ENCODE data around the gene AFAP1L1.

The AFAP1L1 gene

DNA sequence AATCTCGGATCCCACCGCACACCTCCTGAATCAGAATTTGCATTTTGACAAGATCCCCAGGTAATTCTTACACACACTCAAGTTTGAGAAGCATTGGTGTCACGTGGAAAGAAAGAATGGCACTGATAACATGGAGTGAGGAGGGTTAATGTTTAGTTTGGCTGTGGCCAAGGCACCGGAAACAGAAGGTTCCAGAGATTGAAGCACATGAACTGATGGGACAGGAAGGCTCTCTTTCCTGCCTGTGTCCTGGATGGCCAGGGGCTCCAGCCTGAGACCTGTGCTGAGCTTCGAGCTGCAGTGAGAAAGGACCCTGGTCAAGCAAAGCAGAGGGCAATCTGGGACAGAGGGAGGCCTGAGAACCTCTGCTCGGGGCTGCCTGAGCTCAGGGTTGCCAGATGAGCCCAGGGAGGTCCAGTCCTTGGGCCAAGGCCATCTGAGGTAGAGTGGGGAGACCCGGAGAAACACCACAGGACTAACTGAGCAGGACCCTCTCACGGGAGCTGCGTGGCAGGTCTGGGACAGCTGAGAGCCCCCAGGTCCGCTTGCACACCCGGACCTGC lies 27.3 kb downstream of the AFAP1L1 start:
- H3K4me1 ChIP-seq (ENCODE audit: control insufficient read depth, insufficient read depth, low read length) = no peaks in the 10 kb centered on the region
- no peak overlapping the region for H3K4me3 ChIP-seq (ENCODE audit: low read length)
- no peak overlapping the region for H3K9ac ChIP-seq (ENCODE audit: low read length)
- no peaks in the 10 kb centered on the region for H3K36me3 ChIP-seq (ENCODE audit: control insufficient read depth, insufficient read depth, low read length)
- H3K27ac ChIP-seq (ENCODE audit: low read depth, low read length) = no peak overlapping the region
- no peaks in the 10 kb centered on the region for H3K27me3 ChIP-seq (ENCODE audit: control insufficient read depth, insufficient read depth, low read length)

DNA sequence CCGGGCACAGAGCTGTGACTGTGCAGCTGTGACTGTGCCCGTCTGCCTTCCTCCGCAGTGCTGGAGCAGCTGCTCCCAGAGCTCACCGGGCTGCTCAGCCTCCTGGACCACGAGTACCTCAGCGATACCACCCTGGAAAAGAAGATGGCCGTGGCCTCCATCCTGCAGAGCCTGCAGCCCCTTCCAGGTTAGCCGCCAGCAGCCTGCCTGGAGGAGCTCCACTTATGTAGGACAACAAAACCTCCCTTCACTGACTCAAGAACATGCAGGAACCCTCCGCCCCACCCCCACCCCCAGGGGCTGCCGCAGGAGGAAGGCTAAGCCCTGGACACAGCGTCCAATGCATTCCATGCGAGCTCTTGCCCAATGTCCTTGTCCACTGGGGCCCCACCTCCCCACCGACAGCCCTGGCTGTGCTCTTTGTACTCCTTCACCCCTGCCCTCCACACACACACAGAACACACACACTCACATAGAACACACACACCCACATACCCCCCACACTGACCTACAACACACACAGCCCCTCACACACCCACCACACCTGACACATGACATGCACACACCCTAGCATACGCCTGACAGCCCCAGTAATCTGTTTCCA lies 27.9 kb downstream of the AFAP1L1 start:
- no peaks in the 10 kb centered on the region for H3K27me3 ChIP-seq (ENCODE audit: control insufficient read depth, insufficient read depth, low read length)
- no peaks in the 10 kb centered on the region for H3K36me3 ChIP-seq (ENCODE audit: control insufficient read depth, insufficient read depth, low read length)
- no peak overlapping the region for H3K4me3 ChIP-seq (ENCODE audit: low read length)
- no peak overlapping the region for H3K9ac ChIP-seq (ENCODE audit: low read length)
- H3K27ac ChIP-seq (ENCODE audit: low read depth, low read length) = no peak overlapping the region
- H3K4me1 ChIP-seq (ENCODE audit: control insufficient read depth, insufficient read depth, low read length) = no peaks in the 10 kb centered on the region

DNA sequence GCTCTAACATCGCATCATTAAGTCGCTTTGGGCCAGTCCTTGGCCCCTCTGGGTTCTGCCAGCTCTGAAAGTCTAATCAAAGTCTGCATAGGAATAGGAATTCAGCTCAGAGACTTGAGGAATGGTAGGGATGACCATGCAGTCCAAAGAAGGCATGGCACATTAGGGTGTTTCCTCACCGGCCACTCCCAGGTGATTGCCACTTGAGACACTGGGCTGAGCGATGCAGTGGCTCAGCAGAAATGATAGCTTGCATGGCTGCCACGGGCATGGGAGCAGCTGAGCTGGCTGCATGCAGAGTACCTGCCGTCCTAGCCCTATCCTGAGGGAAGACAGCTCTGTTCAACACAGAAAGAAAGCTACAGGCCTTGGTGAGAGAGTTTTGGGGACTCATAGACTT lies 28.8 kb downstream of the AFAP1L1 start:
- no peaks in the 10 kb centered on the region for H3K27me3 ChIP-seq (ENCODE audit: control insufficient read depth, insufficient read depth, low read length)
- no peak overlapping the region for H3K4me3 ChIP-seq (ENCODE audit: low read length)
- H3K27ac ChIP-seq (ENCODE audit: low read depth, low read length) = no peak overlapping the region
- H3K4me1 ChIP-seq (ENCODE audit: control insufficient read depth, insufficient read depth, low read length) = no peaks in the 10 kb centered on the region
- no peaks in the 10 kb centered on the region for H3K36me3 ChIP-seq (ENCODE audit: control insufficient read depth, insufficient read depth, low read length)
- no peak overlapping the region for H3K9ac ChIP-seq (ENCODE audit: low read length)

DNA sequence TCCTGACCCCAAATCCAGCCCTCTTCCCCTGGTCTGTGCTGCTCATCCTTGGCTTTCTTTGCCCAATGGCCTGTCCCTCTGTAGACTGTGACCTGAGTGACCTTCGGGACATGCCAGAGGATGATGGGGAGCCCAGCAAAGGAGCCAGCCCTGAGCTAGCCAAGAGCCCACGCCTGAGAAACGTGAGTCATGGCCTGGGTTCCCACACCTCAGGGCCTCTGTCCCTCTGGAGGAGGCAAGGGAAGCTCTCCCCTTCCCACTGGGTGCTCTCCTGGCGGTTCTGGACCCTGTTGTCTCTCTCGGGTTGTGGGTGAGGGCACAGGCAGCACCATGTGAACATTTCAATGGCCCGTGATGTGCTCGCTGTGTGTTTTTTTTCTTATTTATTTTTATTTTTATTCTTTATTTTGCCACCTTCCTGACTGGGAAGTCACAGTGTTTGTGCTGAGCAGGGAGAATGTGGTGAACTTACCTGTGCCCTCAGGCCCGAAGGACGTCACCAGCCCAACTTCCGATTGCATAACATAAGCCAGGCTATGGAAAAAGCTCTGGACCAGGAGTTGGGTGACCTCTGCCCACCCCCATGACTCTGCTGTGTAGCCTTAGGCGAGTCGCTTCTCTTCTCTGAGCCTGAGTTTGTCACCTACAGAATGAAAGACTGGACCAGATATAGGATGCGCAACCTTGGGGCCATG lies 29.5 kb downstream of the AFAP1L1 start:
- Histone ChIP-seq H3K27me3 (ENCODE audit: control insufficient read depth, insufficient read depth, low read length) (no peaks in the 10 kb centered on the region), H3K36me3 (ENCODE audit: control insufficient read depth, insufficient read depth, low read length) (no peaks in the 10 kb centered on the region), H3K4me1 (ENCODE audit: control insufficient read depth, insufficient read depth, low read length) (no peaks in the 10 kb centered on the region), H3K9ac (ENCODE audit: low read length) (no peak overlapping the region), H3K4me3 (ENCODE audit: low read length) (no peak overlapping the region), H3K27ac (ENCODE audit: low read depth, low read length) (no peak overlapping the region)

DNA sequence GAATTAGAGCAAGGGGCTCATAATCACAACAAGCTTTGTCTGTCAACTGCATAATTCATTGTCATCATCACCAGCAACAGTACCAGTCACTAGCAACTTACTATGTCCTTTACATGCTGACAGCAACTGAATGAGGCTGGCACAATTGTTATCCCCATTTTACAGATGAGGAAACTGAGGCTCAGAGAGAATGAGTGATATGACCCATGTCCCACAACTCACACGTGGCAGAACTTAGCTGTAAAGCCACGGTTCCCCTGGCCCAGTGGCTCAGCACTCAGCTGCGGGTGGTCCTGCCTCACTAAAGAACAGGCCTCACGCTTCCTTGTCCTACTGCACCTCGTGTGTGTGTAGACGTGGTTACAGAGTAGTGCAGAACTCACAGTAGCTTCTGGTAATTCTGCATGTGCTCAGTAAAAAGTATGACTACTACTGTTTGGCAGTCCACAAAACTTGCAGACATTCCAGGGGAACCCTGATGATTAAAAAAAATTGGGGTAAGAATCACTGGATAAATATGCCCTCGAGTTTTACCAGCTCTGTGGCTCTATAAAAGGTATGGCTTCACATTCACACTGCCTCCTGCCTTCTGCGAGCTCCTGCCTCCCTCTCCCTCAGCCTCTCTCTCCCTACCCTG lies 30.2 kb downstream of the AFAP1L1 start:
- Histone ChIP-seq H3K27me3 (ENCODE audit: control insufficient read depth, insufficient read depth, low read length) (no peaks in the 10 kb centered on the region), H3K4me1 (ENCODE audit: control insufficient read depth, insufficient read depth, low read length) (no peaks in the 10 kb centered on the region), H3K9ac (ENCODE audit: low read length) (no peak overlapping the region), H3K4me3 (ENCODE audit: low read length) (no peak overlapping the region), H3K27ac (ENCODE audit: low read depth, low read length) (no peak overlapping the region), H3K36me3 (ENCODE audit: control insufficient read depth, insufficient read depth, low read length) (no peaks in the 10 kb centered on the region)

DNA sequence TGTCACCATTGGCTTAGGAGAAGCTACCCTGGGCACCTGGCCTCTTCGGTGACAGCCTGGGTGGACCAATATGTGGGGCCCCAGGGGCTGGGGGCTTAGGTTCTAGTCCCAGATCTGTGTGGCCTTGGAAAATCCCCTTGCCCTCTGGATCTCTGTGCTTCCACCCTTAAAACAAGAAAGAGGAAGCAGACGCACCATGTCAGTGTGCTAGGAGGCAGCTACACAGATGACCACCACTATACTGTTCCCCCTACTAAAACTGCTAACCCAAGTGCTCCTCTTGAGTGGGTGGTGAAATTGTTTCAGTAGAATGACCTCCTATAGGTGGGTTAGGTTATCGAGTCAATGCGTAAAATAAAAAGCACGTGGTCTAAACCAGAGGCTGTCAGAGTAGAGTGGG lies 31.0 kb downstream of the AFAP1L1 start:
- Histone ChIP-seq H3K4me3 (ENCODE audit: low read length) (no peak overlapping the region), H3K4me1 (ENCODE audit: control insufficient read depth, insufficient read depth, low read length) (no peaks in the 10 kb centered on the region), H3K27me3 (ENCODE audit: control insufficient read depth, insufficient read depth, low read length) (no peaks in the 10 kb centered on the region), H3K9ac (ENCODE audit: low read length) (no peak overlapping the region), H3K27ac (ENCODE audit: low read depth, low read length) (no peak overlapping the region), H3K36me3 (ENCODE audit: control insufficient read depth, insufficient read depth, low read length) (no peaks in the 10 kb centered on the region)

DNA sequence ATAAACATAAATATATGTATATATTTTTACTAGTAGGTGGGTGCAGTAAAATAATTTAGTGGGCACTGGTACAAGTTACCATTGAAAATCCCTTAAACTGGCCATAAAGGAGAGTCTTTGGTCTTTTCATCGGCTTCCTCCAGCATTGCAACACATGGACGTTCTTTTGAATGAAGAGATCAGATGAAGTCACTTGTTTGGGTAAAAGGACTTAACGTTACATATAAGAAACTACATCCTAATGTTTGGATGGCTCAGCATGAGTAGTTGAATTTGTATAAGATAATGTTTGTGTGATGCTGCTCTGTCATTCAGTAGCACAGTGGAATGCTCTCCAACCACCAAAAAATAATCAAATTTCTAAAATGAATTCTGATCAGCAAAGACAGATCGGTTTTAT lies 31.6 kb downstream of the AFAP1L1 start:
- Histone ChIP-seq H3K4me3 (ENCODE audit: low read length) (no peak overlapping the region), H3K9ac (ENCODE audit: low read length) (no peak overlapping the region), H3K36me3 (ENCODE audit: control insufficient read depth, insufficient read depth, low read length) (no peaks in the 10 kb centered on the region), H3K27me3 (ENCODE audit: control insufficient read depth, insufficient read depth, low read length) (no peaks in the 10 kb centered on the region), H3K27ac (ENCODE audit: low read depth, low read length) (no peak overlapping the region), H3K4me1 (ENCODE audit: control insufficient read depth, insufficient read depth, low read length) (no peaks in the 10 kb centered on the region)

DNA sequence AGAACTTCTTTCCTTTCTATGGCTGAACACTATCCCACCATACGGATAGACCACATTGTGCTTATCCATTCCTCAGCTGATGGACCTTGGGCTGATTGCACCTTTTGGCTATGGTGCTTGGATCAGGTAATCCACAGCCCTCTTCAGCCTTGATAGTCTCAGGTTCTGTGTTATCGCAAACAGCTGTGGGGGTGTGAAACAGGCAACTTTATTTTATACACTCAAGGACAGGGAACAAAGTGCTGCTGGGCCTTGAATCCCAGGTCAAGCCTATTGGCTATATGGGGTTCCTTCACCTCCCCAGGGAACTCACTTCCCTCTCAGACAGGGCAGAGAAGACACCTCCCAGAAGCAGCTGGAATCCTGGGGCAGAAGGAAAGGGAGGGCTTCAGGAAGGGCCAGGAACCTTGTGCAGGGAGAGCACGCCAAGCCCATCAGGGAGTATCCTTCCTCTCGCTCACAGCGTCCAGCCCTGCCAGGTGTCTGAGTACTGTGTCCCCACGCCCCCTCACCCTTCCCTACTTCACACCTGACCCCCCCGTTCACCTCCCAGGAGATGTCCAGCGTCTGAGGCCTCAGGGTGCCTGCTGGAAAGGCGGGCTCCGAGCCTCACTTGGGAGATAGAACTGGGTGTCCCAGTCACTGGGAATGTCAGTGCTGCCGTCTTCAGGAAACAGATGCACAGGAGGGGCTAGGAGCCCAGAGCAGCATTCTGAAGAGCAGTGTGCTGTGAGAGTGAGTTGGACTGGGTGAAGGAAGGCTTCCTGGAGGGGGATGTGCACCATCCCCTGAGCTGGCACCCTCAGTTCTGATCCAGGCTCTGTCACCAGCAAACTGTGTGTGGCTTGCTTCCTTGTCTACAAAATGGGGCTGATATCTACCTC lies 32.8 kb downstream of the AFAP1L1 start:
- Histone ChIP-seq H3K4me1 (ENCODE audit: control insufficient read depth, insufficient read depth, low read length) (no peaks in the 10 kb centered on the region), H3K27ac (ENCODE audit: low read depth, low read length) (no peak overlapping the region), H3K36me3 (ENCODE audit: control insufficient read depth, insufficient read depth, low read length) (no peaks in the 10 kb centered on the region), H3K27me3 (ENCODE audit: control insufficient read depth, insufficient read depth, low read length) (no peaks in the 10 kb centered on the region), H3K4me3 (ENCODE audit: low read length) (no peak overlapping the region), H3K9ac (ENCODE audit: low read length) (no peak overlapping the region)

DNA sequence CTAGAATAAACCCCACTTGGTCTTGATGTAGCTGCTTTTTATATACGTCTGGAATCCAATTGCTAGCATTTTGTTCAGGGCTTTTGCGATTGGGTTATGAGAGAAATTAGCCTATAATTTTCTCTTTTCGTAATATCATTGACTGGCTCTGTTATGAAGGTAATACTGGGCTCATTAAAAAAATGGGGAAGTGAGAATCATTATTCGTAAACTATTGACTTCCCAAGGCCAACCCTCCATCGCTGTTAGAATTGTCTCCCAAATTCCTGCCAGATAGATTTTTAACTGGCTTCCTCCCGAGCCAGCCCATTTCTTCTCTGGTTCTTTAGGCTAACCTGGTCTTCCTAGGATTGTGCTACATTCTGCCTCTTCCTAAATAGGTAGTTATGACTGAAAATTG lies 37.7 kb downstream of the AFAP1L1 start:
- no peak overlapping the region for H3K27ac ChIP-seq (ENCODE audit: low read depth, low read length)
- H3K4me3 ChIP-seq (ENCODE audit: low read length) = no peak overlapping the region
- no peaks in the 10 kb centered on the region for H3K27me3 ChIP-seq (ENCODE audit: control insufficient read depth, insufficient read depth, low read length)
- no peak overlapping the region for H3K9ac ChIP-seq (ENCODE audit: low read length)
- H3K36me3 ChIP-seq (ENCODE audit: control insufficient read depth, insufficient read depth, low read length) = no peaks in the 10 kb centered on the region
- H3K4me1 ChIP-seq (ENCODE audit: control insufficient read depth, insufficient read depth, low read length) = no peaks in the 10 kb centered on the region

DNA sequence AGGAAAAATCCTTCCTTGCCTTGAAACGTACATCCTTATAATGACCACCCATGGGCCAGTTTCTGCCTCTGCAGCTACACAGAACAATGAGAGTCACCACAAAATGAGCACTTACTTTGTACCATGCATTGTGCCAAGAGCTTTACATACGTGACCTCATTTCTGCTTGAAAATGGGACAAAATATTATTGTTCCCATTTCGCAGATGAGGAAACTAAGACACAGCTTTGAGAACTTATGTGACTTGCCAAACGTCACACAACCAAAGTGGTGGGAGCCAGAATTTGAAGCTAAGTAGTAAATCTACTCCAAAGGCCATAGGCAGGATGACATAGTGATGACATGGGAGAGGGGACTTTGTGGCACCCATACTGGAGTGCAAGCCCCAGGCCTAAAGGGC lies 38.8 kb downstream of the AFAP1L1 start:
- H3K4me1 ChIP-seq (ENCODE audit: control insufficient read depth, insufficient read depth, low read length) = no peaks in the 10 kb centered on the region

DNA sequence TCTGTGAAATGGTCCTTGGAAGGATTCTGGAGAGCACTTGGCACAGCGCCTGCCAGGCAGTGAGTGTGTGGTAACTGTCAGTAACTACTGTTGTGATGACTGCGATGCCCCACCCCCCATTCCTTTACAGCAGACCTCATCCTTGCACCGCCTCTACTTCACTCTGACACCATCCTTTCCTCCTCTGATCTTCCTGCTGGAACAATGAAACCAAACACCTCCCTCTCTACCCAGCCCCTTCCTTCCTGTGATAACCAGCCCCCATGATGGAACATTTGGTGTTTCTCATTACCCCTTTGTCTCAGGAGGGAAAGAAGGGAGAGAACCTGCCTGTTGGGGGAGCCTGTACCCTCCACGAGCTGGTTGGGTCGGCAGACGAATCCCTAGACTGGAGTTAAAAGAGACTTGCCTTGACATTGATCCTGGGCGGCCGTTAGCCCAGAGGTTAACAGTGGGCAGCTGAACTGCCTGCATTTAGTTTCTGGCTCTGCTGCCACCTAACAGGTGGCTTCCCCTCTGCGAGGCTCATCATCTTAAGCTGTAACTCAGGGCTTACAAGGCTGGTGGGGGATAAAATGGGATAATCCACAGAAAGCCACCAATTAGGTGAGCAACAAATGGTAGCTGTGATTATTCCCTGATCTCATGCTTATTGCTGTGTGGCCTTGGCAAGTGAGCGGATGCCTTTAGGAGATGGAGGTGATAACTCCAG lies 39.4 kb downstream of the AFAP1L1 start:
- H3K36me3 ChIP-seq (ENCODE audit: control insufficient read depth, insufficient read depth, low read length) = no peaks in the 10 kb centered on the region
- no peak overlapping the region for H3K27ac ChIP-seq (ENCODE audit: low read depth, low read length)

More for the DNA sequence above, 38.8 kb downstream of the AFAP1L1 start:
- H3K9ac ChIP-seq (ENCODE audit: low read length) = no peak overlapping the region
- H3K4me3 ChIP-seq (ENCODE audit: low read length) = no peak overlapping the region
- H3K27ac ChIP-seq (ENCODE audit: low read depth, low read length) = no peak overlapping the region
- H3K27me3 ChIP-seq (ENCODE audit: control insufficient read depth, insufficient read depth, low read length) = no peaks in the 10 kb centered on the region
- no peaks in the 10 kb centered on the region for H3K36me3 ChIP-seq (ENCODE audit: control insufficient read depth, insufficient read depth, low read length)

More for the DNA sequence above, 39.4 kb downstream of the AFAP1L1 start:
- H3K9ac ChIP-seq (ENCODE audit: low read length) = no peak overlapping the region
- no peak overlapping the region for H3K4me3 ChIP-seq (ENCODE audit: low read length)
- H3K27me3 ChIP-seq (ENCODE audit: control insufficient read depth, insufficient read depth, low read length) = no peaks in the 10 kb centered on the region
- no peaks in the 10 kb centered on the region for H3K4me1 ChIP-seq (ENCODE audit: control insufficient read depth, insufficient read depth, low read length)

Measured in rectal smooth muscle tissue (tissue), 1 donor.